Endothelial cell of umbilical vein (primary cell): ENCODE measurements around the gene FSTL4. TPM values are rescaled to one million over a fixed set of nuclear protein-coding genes. Genes with fewer than 3 reads are reported as not detected.

Experiments
- BruUV-seq: library from RNA; stranded (reverse); fragments of 400-500 nt; replicated peaks from 2 replicates; lab custom pipeline; 2021; lab: Mats Ljungman, UMichigan
- CTCF ChIA-PET: fragments of 300-600, 350-600 bp; sonication (Branson Sonifier 250); formaldehyde crosslinking; loops from one replicate; lab custom pipeline; 2021; ENCODE audit warnings: antibody characterized with exemption, inconsistent platforms; lab: Charles Lee
- POLR2A ChIA-PET: fragments of 300-600, 350-600 bp; sonication (Branson Sonifier 250); formaldehyde crosslinking; loops from one replicate; lab custom pipeline; 2021; ENCODE audit warnings: antibody characterized with exemption, inconsistent platforms; lab: Charles Lee
- DNase-seq: peaks from one replicate; pipeline ENCODE4 v3.0.0-alpha.2; 2011; ENCODE audit warnings: low read depth, low spot score
- FAIRE-seq: peaks from 2 replicates; lab custom pipeline; 2011; peaks lifted over from hg19 to GRCh38; lab: Jason Lieb, UNC
- H2AFZ ChIP-seq: 2 replicates; pipeline ENCODE4 v1.6.0; 2012; ENCODE audit warnings: low read depth, low read length, control low read depth, inconsistent platforms
- H3K27ac ChIP-seq: 2 replicates; pipeline ENCODE4 v1.5.1; 2011; ENCODE audit warnings: low read depth, mild to moderate bottlenecking, control low read depth, low read length, moderate library complexity; ENCODE audit not compliant: insufficient read depth
- H3K27me3 ChIP-seq, 2 experiments: 2 replicates each; pipeline versions ENCODE4 v1.6.0 to v1.6.1; 2011; ENCODE audit warnings: low read length in 2 of 2, mixed read lengths in 1 of 2; ENCODE audit not compliant: control insufficient read depth in 2 of 2, insufficient read depth in 2 of 2
- H3K36me3 ChIP-seq, 2 experiments: 2 replicates in 1 of 2; 3 replicates in 1 of 2; pipeline ENCODE4 v1.5.1; 2011; ENCODE audit warnings: low read length in 2 of 2, mild to moderate bottlenecking in 1 of 2, moderate library complexity in 1 of 2; ENCODE audit not compliant: control insufficient read depth in 2 of 2, insufficient read depth in 2 of 2; ENCODE audit errors: extremely low read depth in 1 of 2
- H3K4me1 ChIP-seq: 3 replicates; pipeline ENCODE4 v1.5.1; 2011; ENCODE audit warnings: mild to moderate bottlenecking, low read length; ENCODE audit not compliant: control insufficient read depth, insufficient read depth; ENCODE audit errors: extremely low read depth
- H3K4me2 ChIP-seq: 2 replicates; pipeline ENCODE4 v1.6.1; 2011; ENCODE audit warnings: low read length, control low read depth, mixed read lengths; ENCODE audit not compliant: insufficient read depth
- H3K4me3 ChIP-seq, 3 experiments: fragments of 200-600 bp in 1 of 3; sonication (generic), shearing (Covaris generic) in 1 of 3; replicated peaks in 1 of 3; 2 replicates each; pipeline ENCODE4 v1.5.1; 2011 to 2016; ENCODE audit warnings: control low read depth in 3 of 3, low read length in 3 of 3, mild to moderate bottlenecking in 2 of 3, inconsistent platforms in 1 of 3, low read depth in 1 of 3, moderate library complexity in 1 of 3; ENCODE audit not compliant: insufficient read depth in 1 of 3
- H3K79me2 ChIP-seq: 2 replicates; pipeline ENCODE4 v1.6.0; 2012; ENCODE audit warnings: low read length, inconsistent platforms; ENCODE audit not compliant: control insufficient read depth, insufficient read depth
- H3K9ac ChIP-seq: replicated peaks from 2 replicates; pipeline ENCODE3; 2011; ENCODE audit warnings: low read length, control low read depth; ENCODE audit not compliant: insufficient read depth; ENCODE audit errors: extremely low read depth
- H3K9me1 ChIP-seq: replicated peaks from 3 replicates; pipeline ENCODE4 v1.6.0; 2011; ENCODE audit warnings: mild to moderate bottlenecking, low read length; ENCODE audit not compliant: control insufficient read depth, insufficient read depth; ENCODE audit errors: extremely low read depth
- H3K9me3 ChIP-seq: replicated peaks from 2 replicates; pipeline ENCODE4 v1.5.1; 2012; ENCODE audit warnings: low read length, inconsistent platforms; ENCODE audit not compliant: control insufficient read depth, insufficient read depth
- H4K20me1 ChIP-seq: replicated peaks from 2 replicates; pipeline ENCODE3; 2011; ENCODE audit warnings: mild to moderate bottlenecking, low read length; ENCODE audit not compliant: control insufficient read depth, insufficient read depth; ENCODE audit errors: extremely low read depth
- CTCF ChIP-seq, 2 donors: IDR thresholded peaks; 1 replicate in 1 of 2; 2 replicates in 1 of 2; pipeline ENCODE4 v1.5.1; 2011; ENCODE audit warnings: low read length in 2 of 2, mild to moderate bottlenecking in 2 of 2, moderate library complexity in 2 of 2, control low read depth in 1 of 2, inconsistent platforms in 1 of 2, low read depth in 1 of 2; ENCODE audit not compliant: insufficient read depth in 1 of 2; ENCODE audit errors: extremely low read depth in 1 of 2
- EZH2 ChIP-seq: IDR thresholded peaks from 2 replicates; pipeline ENCODE4 v1.6.1; 2012; ENCODE audit warnings: borderline replicate concordance, low read depth, mild to moderate bottlenecking, moderate library complexity, low read length, inconsistent platforms; ENCODE audit not compliant: severe bottlenecking
- FOS ChIP-seq: IDR thresholded peaks from 2 replicates; pipeline ENCODE4 v1.6.1; 2011; ENCODE audit warnings: mild to moderate bottlenecking, low read length, moderate library complexity, borderline replicate concordance; ENCODE audit not compliant: insufficient read depth
- MYC ChIP-seq: IDR thresholded peaks from one replicate; pipeline ENCODE4 v1.6.1; 2011; ENCODE audit warnings: mild to moderate bottlenecking, low read depth, low read length
- dilution Hi-C: fragments of 300-500 bp; cut with MboI; formaldehyde crosslinking; loops from one replicate; pipeline ENCODE4 v1.15.0; 2019; ENCODE audit warnings: low sequenced_read_pairs; ENCODE audit not compliant: extremely low pct_ligation_motif_present
- intact Hi-C: fragments of 100-400 bp; cut with micrococcal nuclease; formaldehyde crosslinking; loops from one replicate; pipeline ENCODE4 v1.10.0; 2022
- polyA plus RNA-seq, 4 experiments: library from polyadenylated mRNA; depleted of rRNA in 3 of 4; stranded (reverse) in 3 of 4; unstranded in 1 of 4; fragments of >200 nt; gene quantifications; 2 replicates each; pipeline versions ENCODE4 v1.2.1 to v1.2.3, GENCODE V29; 2011 to 2012; ENCODE audit warnings: missing spikeins in 1 of 4
- total RNA-seq: library from RNA; stranded (reverse); gene quantifications from 2 replicates; pipeline ENCODE4 v1.2.3, GENCODE V29; 2021

FSTL4 gene
- total and polyA plus RNA-seq, 2 donors (not counting 3 experiments of a cell fraction or from before 2014, with no cell fraction given), result 0.18 TPM; not detected in 1

- no peak overlapping the region for H2AFZ ChIP-seq
- H3K4me2 ChIP-seq, result no peak overlapping the region
- H3K36me3 ChIP-seq, result no peaks in the 10 kb centered on the region
- no peak overlapping the region for H3K27ac ChIP-seq
- no peaks in the 10 kb centered on the region for H3K9me1 ChIP-seq
- H3K9me3 ChIP-seq, result no peaks in the 10 kb centered on the region
- intact Hi-C loops (loop anchor here (5.0 kb wide), 1 partner anchor 108 kb away; no protein-coding TSS in a partner anchor), dilution Hi-C loops (no loop called here)
- BruUV-seq, result no TSS peak
- ChIA-PET CTCF (interaction anchor here (3.8 kb wide), 1 partner anchor 107 kb away, joined by 30 read pairs; no protein-coding TSS in a partner anchor), POLR2A (no interaction called here)
- FAIRE-seq, result no peak
- no peak for DNase-seq
- no peaks in the 10 kb centered on the region for H4K20me1 ChIP-seq
- no peak overlapping the region for H3K9ac ChIP-seq
- no peak overlapping the region for H3K4me3 ChIP-seq
- TF ChIP-seq FOS, result no peak
- TF ChIP-seq CTCF (IDR thresholded peaks at IDR 0.05; ENCODE audit: extremely low read depth in 1 of 2, insufficient read depth in 1 of 2, low read depth in 1 of 2, low read length in 2 of 2), result no peak
- no peak for TF ChIP-seq MYC
- H3K27me3 ChIP-seq, result peaks cover 0 to 3% of the 10 kb centered on the region in 2 experiments
- no peaks in the 10 kb centered on the region for H3K79me2 ChIP-seq
- no peaks in the 10 kb centered on the region for H3K4me1 ChIP-seq
Measured at GRCh38 chr5:133530270-133530669, 82.1 kb downstream of the FSTL4 start.

GRCh38 chr5:133528841-133529240 lies 83.5 kb downstream of the FSTL4 start:
- Histone ChIP-seq H3K9ac (no peak overlapping the region), H3K79me2 (no peaks in the 10 kb centered on the region), H3K4me2 (no peak overlapping the region), H3K9me3 (no peaks in the 10 kb centered on the region), H3K36me3 (no peaks in the 10 kb centered on the region), H3K27me3 (peaks cover 0 to 3% of the 10 kb centered on the region in 2 experiments), H3K4me3 (no peak overlapping the region), H4K20me1 (no peaks in the 10 kb centered on the region), H3K9me1 (no peaks in the 10 kb centered on the region), H3K27ac (no peak overlapping the region), H2AFZ (no peak overlapping the region), H3K4me1 (no peaks in the 10 kb centered on the region)
- POLR2A ChIA-PET, result no interaction called here
- intact Hi-C loops (no loop called here), dilution Hi-C loops (no loop called here)
- TF ChIP-seq EZH2 (no peak), CTCF (IDR thresholded peaks at IDR 0.05; ENCODE audit: extremely low read depth in 1 of 2, insufficient read depth in 1 of 2, low read depth in 1 of 2, low read length in 2 of 2) (no peak)
- BruUV-seq, result no TSS peak
- FAIRE-seq, result no peak
- DNase-seq, result no peak
- CTCF ChIA-PET, result interaction anchor here (3.8 kb wide), 1 partner anchor 105 kb away, joined by 30 read pairs; no protein-coding TSS in a partner anchor
